Measurements from ENCODE around the gene CLIC3. TPM values are rescaled to one million over a fixed set of nuclear protein-coding genes. Genes with fewer than 3 reads are reported as not detected.
A peak's percentile ranks its signal among the peaks of the same experiment; 100 is the strongest.

Gene CLIC3
- total RNA-seq, 1 experiment from 2014 or later: 6.2 TPM

DNA sequence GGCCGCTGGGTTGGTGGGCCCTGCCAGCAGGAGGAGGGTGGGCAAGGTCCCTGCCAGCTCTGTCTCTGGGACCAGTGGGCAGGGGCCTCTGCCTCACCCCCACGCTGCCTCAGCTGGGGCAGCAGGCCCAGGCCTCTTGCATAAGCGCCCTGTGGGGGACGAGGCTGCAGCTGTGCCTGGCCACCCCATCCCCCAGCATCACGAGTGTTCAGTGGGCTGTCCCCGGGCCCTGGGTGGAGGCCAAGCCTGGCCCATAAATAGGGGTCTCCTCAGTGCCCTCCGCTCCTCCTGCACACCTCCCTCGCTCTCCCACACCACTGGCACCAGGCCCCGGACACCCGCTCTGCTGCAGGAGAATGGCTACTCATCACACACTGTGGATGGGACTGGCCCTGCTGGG, 19.1 kb downstream of the CLIC3 start, which contains the start of gene PTGDS:
PTGDS (plus strand) TSS at position 282 of the 400 bp plus-strand sequence; CDS start at position 357, 75 bp downstream.
- no TSS peak for BruUV-seq (replicated peaks)
- DNase-seq (ENCODE audit: low read depth, low spot score) (no peak), ATAC-seq (peak; percentile 12)
- POLR2A ChIA-PET: no interaction called here
- CTCF ChIA-PET: no interaction called here
- Histone ChIP-seq H3K27ac (ENCODE audit: low read length) (no peak within 1 kb of the TSS), H3K9me3 (ENCODE audit: control insufficient read depth, insufficient read depth, low read depth, low read length) (no peaks in the 10 kb centered on the region), H3K4me1 (ENCODE audit: control insufficient read depth, insufficient read depth, low read length) (no peaks in the 10 kb centered on the region), H3K27me3 (ENCODE audit: control insufficient read depth, insufficient read depth, low read length) (no peaks in the 10 kb centered on the region), H3K36me3 (ENCODE audit: control insufficient read depth, insufficient read depth, low read length) (no peaks in the 10 kb centered on the region), H3K4me3 (ENCODE audit: low read depth in 2 of 2, low read length in 2 of 2) (peak within 1 kb of the TSS; percentile 51 to 54)
- in situ Hi-C loops (cut with HindIII; ENCODE audit: low pct_unique_long_range_greater_than_20kb, low sequenced_read_pairs) (no loop called here), intact Hi-C loops (cut with micrococcal nuclease; ENCODE audit: unreplicated experiment) (no loop called here)
- TF ChIP-seq SIN3A (IDR thresholded peaks at IDR 0.05; ENCODE audit: borderline replicate concordance, insufficient read depth, low read depth, low read length) (no peak), POLR2AphosphoS5 (IDR thresholded peaks at IDR 0.05; ENCODE audit: low read depth, low read length) (no peak), TCF7L2 (IDR thresholded peaks at IDR 0.05; ENCODE audit: low read depth, low read length) (no peak)
- TF ChIP-seq, protein P1, sequence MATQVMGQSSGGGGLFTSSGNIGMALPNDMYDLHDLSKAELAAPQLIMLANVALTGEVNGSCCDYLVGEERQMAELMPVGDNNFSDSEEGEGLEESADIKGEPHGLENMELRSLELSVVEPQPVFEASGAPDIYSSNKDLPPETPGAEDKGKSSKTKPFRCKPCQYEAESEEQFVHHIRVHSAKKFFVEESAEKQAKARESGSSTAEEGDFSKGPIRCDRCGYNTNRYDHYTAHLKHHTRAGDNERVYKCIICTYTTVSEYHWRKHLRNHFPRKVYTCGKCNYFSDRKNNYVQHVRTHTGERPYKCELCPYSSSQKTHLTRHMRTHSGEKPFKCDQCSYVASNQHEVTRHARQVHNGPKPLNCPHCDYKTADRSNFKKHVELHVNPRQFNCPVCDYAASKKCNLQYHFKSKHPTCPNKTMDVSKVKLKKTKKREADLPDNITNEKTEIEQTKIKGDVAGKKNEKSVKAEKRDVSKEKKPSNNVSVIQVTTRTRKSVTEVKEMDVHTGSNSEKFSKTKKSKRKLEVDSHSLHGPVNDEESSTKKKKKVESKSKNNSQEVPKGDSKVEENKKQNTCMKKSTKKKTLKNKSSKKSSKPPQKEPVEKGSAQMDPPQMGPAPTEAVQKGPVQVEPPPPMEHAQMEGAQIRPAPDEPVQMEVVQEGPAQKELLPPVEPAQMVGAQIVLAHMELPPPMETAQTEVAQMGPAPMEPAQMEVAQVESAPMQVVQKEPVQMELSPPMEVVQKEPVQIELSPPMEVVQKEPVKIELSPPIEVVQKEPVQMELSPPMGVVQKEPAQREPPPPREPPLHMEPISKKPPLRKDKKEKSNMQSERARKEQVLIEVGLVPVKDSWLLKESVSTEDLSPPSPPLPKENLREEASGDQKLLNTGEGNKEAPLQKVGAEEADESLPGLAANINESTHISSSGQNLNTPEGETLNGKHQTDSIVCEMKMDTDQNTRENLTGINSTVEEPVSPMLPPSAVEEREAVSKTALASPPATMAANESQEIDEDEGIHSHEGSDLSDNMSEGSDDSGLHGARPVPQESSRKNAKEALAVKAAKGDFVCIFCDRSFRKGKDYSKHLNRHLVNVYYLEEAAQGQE (IDR thresholded peaks at IDR 0.05; ENCODE audit: insufficient read depth in 1 of 2, low read depth in 2 of 2, low read length in 1 of 2): no peak
- TF ChIP-seq, protein P2, sequence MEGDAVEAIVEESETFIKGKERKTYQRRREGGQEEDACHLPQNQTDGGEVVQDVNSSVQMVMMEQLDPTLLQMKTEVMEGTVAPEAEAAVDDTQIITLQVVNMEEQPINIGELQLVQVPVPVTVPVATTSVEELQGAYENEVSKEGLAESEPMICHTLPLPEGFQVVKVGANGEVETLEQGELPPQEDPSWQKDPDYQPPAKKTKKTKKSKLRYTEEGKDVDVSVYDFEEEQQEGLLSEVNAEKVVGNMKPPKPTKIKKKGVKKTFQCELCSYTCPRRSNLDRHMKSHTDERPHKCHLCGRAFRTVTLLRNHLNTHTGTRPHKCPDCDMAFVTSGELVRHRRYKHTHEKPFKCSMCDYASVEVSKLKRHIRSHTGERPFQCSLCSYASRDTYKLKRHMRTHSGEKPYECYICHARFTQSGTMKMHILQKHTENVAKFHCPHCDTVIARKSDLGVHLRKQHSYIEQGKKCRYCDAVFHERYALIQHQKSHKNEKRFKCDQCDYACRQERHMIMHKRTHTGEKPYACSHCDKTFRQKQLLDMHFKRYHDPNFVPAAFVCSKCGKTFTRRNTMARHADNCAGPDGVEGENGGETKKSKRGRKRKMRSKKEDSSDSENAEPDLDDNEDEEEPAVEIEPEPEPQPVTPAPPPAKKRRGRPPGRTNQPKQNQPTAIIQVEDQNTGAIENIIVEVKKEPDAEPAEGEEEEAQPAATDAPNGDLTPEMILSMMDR (IDR thresholded peaks at IDR 0.05): no peak

DNA sequence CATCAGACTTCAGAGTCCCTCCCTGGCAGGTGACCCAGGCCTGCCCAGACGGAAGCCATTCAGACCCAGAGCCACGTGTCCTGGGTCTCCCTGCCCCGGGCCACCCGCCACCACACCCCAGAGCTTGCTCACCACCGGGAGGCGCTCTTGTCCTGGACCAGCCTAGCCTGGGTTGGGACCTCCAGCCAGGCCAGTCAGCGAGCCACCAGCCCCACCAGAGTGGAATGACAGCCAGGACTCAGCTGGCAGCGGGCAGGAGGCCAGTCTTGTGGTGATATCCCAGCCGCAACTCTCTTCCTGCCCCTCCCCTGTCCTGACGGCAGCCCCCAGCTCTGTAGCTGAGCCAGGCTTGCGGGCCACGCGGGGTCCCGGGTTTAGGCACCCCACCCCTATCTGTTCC, 20.7 kb downstream of the CLIC3 start:
- ChIA-PET CTCF (interaction anchor here (0.5 to 0.9 kb wide), 2 partner anchors 28 to 67 kb away, joined by 5 to 10 read pairs; no protein-coding TSS in a partner anchor), POLR2A (no interaction called here)
- in situ Hi-C loops (cut with HindIII; ENCODE audit: low pct_unique_long_range_greater_than_20kb, low sequenced_read_pairs): no loop called here
- Histone ChIP-seq H3K36me3 (ENCODE audit: control insufficient read depth, insufficient read depth, low read length) (no peaks in the 10 kb centered on the region), H3K4me1 (ENCODE audit: control insufficient read depth, insufficient read depth, low read length) (no peaks in the 10 kb centered on the region), H3K9me3 (ENCODE audit: control insufficient read depth, insufficient read depth, low read depth, low read length) (no peaks in the 10 kb centered on the region), H3K27me3 (ENCODE audit: control insufficient read depth, insufficient read depth, low read length) (no peaks in the 10 kb centered on the region), H3K4me3 (ENCODE audit: low read depth in 2 of 2, low read length in 2 of 2) (no peak overlapping the region), H3K27ac (ENCODE audit: low read length) (no peak overlapping the region)
- TF ChIP-seq POLR2AphosphoS5 (IDR thresholded peaks at IDR 0.05; ENCODE audit: low read depth, low read length) (no peak), SIN3A (IDR thresholded peaks at IDR 0.05; ENCODE audit: borderline replicate concordance, insufficient read depth, low read depth, low read length) (no peak), TCF7L2 (IDR thresholded peaks at IDR 0.05; ENCODE audit: low read depth, low read length) (no peak)
- TF ChIP-seq, protein P1 (IDR thresholded peaks at IDR 0.05; ENCODE audit: insufficient read depth in 1 of 2, low read depth in 2 of 2, low read length in 1 of 2): no peak
- TF ChIP-seq, protein P2 (IDR thresholded peaks at IDR 0.05): no peak
- intact Hi-C loops (cut with micrococcal nuclease; ENCODE audit: unreplicated experiment): no loop called here
- no peak for ATAC-seq
- DNase-seq (ENCODE audit: low read depth, low spot score): no peak
- BruUV-seq (replicated peaks): no TSS peak
